Common myeloid progenitor, CD34-positive (primary cell): ENCODE results near the gene SLC16A9.
"Not testable (repeated sequence)": the region's sequence is repeated elsewhere in the genome, so short reads cannot be mapped to it uniquely, and the experiment has no call there.

Experiments used
- CTCF ChIA-PET: fragments of 350-600 bp; sonication (Branson Sonifier 250); formaldehyde crosslinking; loops from one replicate; lab custom pipeline; 2021; ENCODE audit warnings: antibody characterized with exemption; lab: Charles Lee
- POLR2A ChIA-PET: fragments of 350-600 bp; sonication (Branson Sonifier 250); formaldehyde crosslinking; loops from one replicate; lab custom pipeline; 2021; ENCODE audit warnings: antibody characterized with exemption; lab: Charles Lee
- DNase-seq, 3 donors: peaks; one replicate each; pipeline versions ENCODE4 v3.0.0 to v3.0.0-alpha.2; 2013
- H3K27ac ChIP-seq, 2 experiments: 1 replicate in 1 of 2; 2 replicates in 1 of 2; pipeline ENCODE4 v1.7.0; 2013; ENCODE audit warnings: inconsistent platforms in 2 of 2, low read length in 2 of 2, mild to moderate bottlenecking in 2 of 2, low read depth in 1 of 2, moderate library complexity in 1 of 2; ENCODE audit not compliant: severe bottlenecking in 2 of 2, insufficient read depth in 1 of 2, poor library complexity in 1 of 2
- H3K27me3 ChIP-seq, 5 experiments: replicated peaks in 2 of 5; 1 replicate in 3 of 5; 2 replicates in 2 of 5; pipeline versions ENCODE4 v1.6.1 to v1.7.0; 2013; ENCODE audit warnings: low read length in 4 of 5, mild to moderate bottlenecking in 2 of 5, moderate library complexity in 2 of 5, inconsistent platforms in 1 of 5; ENCODE audit not compliant: insufficient read depth in 5 of 5, control insufficient read depth in 4 of 5
- H3K36me3 ChIP-seq, 4 experiments: 1 replicate in 2 of 4; 2 replicates in 2 of 4; pipeline versions ENCODE4 v1.6.1 to v1.7.0; 2013; ENCODE audit warnings: low read length in 3 of 4, control low read depth in 1 of 4, mild to moderate bottlenecking in 1 of 4; ENCODE audit not compliant: control insufficient read depth in 4 of 4, insufficient read depth in 4 of 4
- H3K4me1 ChIP-seq, 4 experiments: 1 replicate in 3 of 4; 2 replicates in 1 of 4; pipeline versions ENCODE4 v1.6.1 to v1.7.1; 2013; ENCODE audit warnings: low read length in 3 of 4, mild to moderate bottlenecking in 3 of 4, control low read depth in 1 of 4, inconsistent platforms in 1 of 4, moderate library complexity in 1 of 4; ENCODE audit not compliant: control insufficient read depth in 4 of 4, insufficient read depth in 4 of 4; ENCODE audit errors: control extremely low read depth in 1 of 4
- H3K4me3 ChIP-seq, 7 experiments: 1 replicate in 4 of 7; 2 replicates in 3 of 7; pipeline versions ENCODE4 v1.5.1 to v1.7.0; 2013; ENCODE audit warnings: mild to moderate bottlenecking in 7 of 7, low read length in 6 of 7, moderate library complexity in 6 of 7, inconsistent platforms in 2 of 7, low read depth in 2 of 7, control low read depth in 1 of 7; ENCODE audit not compliant: insufficient read depth in 4 of 7, control insufficient read depth in 1 of 7; ENCODE audit errors: extremely low read depth in 1 of 7
- H3K9me3 ChIP-seq, 5 experiments: 1 replicate in 4 of 5; 2 replicates in 1 of 5; pipeline versions ENCODE4 v1.6.1 to v1.7.1; 2013; ENCODE audit warnings: low read length in 4 of 5, mild to moderate bottlenecking in 2 of 5, inconsistent platforms in 1 of 5, low read depth in 1 of 5, moderate library complexity in 1 of 5; ENCODE audit not compliant: control insufficient read depth in 4 of 5, insufficient read depth in 2 of 5; ENCODE audit errors: control extremely low read depth in 1 of 5
- WGBS: methylation state at CpG from one replicate; pipeline ENCODE4 v1.1.5; 2013; ENCODE audit not compliant: insufficient coverage; 5-methylcytosine and 5-hydroxymethylcytosine counted together

Gene SLC16A9

DNA sequence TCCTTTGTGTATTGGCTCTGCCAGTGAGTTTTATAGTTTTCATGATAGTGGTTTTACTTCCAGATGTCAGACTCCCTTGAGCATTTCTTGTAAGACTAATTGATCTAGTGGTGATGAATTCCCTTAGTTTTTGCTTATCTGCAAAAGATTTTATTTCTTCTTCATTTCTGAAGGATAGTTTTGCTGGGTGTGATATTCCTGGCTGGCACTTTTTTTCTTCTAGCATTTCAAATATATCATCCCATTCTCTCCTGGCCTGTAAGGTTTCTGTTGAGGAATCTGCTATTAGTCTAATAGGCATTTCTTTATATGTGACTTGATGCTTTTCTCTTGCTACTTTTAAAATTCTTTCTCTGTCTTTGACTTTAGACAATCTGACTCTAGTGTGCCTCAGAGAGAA, 64.8 kb downstream of the SLC16A9 start:
- CTCF ChIA-PET: no interaction called here
- no peaks in the 10 kb centered on the region for H3K27me3 ChIP-seq

DNA sequence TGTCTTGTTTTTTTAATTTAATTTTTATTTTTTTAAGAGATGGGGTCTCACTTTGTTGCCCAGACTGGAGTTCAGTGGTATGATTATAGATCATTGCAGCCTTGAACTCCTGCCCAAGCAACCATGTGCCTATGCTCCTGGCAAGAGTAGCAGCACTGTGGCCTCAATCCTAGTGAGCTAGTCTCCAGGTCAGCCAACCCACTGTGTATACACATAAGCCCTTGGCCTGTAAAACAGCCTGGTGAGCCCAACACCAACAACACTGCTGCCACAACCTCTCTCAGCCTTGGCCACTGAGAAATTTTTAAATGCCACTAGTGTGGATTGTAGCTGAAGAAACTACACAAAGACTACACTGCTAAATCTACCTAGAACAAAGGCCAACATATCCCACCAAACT, 68.0 kb downstream of the SLC16A9 start:
- DNase-seq, POLR2A ChIA-PET, CTCF ChIA-PET: not testable (repeated sequence)

More for the DNA sequence above, 64.8 kb downstream of the SLC16A9 start:
- Histone ChIP-seq H3K27ac (no peak overlapping the region), H3K36me3 (no peaks in the 10 kb centered on the region), H3K9me3 (peaks cover 1 to 24% (median 6%) of the 10 kb centered on the region in 5 experiments), H3K4me3 (no peak overlapping the region), H3K4me1 (no peaks in the 10 kb centered on the region)
- DNase-seq: no peak
- POLR2A ChIA-PET: no interaction called here

DNA sequence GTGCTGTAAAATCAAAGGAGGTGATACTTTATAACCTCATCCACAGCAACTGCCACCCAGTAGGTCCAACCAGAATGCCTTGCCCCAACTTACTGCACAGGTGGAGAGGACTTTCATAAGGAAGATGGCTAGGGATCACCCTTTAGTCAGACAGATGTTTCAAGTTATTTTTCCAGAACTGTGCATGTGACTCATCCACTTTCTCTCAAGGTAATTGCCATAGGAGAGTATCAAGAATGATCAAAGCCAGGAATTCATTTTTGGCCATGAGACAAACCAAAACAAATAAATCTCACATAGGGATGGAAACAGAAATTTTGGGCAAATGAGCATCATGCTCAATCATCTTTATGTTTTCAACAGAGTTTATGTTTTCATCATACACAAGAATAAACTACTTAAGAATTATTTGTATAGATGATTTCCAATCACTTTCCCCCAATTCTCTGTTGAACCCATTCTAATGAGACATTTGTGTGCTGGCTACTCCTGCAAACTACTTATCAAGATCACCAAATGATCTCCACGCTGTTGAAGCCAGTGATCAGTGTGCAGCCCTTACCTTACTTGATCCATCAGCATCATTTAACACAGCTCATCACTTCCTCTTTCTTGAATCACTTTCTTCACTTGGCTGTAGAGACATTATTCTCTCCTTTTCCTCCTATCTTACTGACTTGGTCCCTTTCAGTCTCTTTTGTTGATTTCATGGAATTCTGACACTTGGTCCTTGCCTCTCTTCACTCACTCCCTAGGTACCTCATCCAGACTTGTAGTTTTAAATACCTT, 74.0 kb downstream of the SLC16A9 start:
- Histone ChIP-seq H3K27me3 (no peaks in the 10 kb centered on the region), H3K9me3 (peaks cover 0 to 4% (median 0%) of the 10 kb centered on the region in 5 experiments), H3K4me3 (no peak overlapping the region), H3K36me3 (no peaks in the 10 kb centered on the region), H3K27ac (no peak overlapping the region), H3K4me1 (no peaks in the 10 kb centered on the region)
- ChIA-PET CTCF (interaction anchor here (1.8 to 15.1 kb wide), 2 partner anchors 10 to 171 kb away, joined by 14 to 183 read pairs; no protein-coding TSS in a partner anchor), POLR2A (no interaction called here)
- peak in 2 of 3 donors; percentile 10 to 13 for DNase-seq
- 100% methylated on average over 1 of the region's 1 CpG for WGBS

More for the DNA sequence above, 68.0 kb downstream of the SLC16A9 start:
- not testable (repeated sequence) for H3K36me3 ChIP-seq, H3K4me3 ChIP-seq, H3K4me1 ChIP-seq, H3K27ac ChIP-seq, H3K27me3 ChIP-seq
- H3K9me3 ChIP-seq: peaks cover 1 to 27% (median 6%) of the 10 kb centered on the region in 5 experiments

DNA sequence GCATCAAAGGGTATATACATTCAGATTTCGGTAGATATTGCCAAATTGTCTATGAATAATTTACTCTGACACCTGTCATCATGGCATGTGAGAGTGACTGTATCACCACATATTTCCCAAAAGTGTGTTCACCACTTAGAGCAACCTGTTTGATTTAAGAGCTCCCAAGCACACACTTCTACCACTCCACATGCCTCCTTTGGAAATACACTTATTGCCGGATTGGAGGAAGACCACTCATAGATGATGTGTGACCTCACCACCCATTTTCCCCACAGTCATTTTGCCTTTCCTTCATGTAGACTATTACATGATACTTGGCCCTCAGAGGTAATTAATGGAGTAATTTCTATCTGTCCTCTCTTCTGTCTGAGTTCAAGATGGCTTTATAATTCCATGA, 75.5 kb downstream of the SLC16A9 start:
- WGBS: 100% methylated on average over 1 of the region's 2 CpGs
- CTCF ChIA-PET: interaction anchor here (1.7 to 15.1 kb wide), 3 partner anchors 8 to 172 kb away, joined by 5 to 183 read pairs (median 14); no protein-coding TSS in a partner anchor
- POLR2A ChIA-PET: no interaction called here
- Histone ChIP-seq H3K4me3 (no peak overlapping the region), H3K4me1 (no peaks in the 10 kb centered on the region), H3K27me3 (no peaks in the 10 kb centered on the region), H3K9me3 (peaks cover 0 to 4% (median 0%) of the 10 kb centered on the region in 5 experiments), H3K36me3 (no peaks in the 10 kb centered on the region), H3K27ac (no peak overlapping the region)
- no peak for DNase-seq

DNA sequence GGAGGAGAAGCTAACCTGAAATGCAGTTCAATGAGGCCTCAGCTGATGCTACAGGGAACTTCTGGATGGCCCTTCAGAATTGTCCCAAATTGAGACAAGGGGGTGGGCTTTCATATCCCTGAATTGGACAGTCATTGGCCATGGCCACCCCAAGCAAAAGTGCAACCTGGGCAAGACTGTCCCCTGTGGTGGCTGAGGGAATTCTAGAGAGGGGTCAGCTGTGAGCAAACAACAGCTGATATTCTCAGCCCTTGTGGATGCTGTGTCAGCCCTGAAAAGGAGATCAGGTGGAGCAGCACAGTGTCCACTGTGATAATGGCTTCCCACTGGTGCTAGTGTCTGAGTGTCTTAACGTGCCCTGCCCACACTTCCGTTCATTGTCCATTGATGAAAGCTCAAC, 76.6 kb downstream of the SLC16A9 start:
- H3K36me3 ChIP-seq: no peaks in the 10 kb centered on the region
- H3K4me3 ChIP-seq: no peak overlapping the region
- H3K27me3 ChIP-seq: no peaks in the 10 kb centered on the region
- H3K9me3 ChIP-seq: peaks cover 0 to 2% (median 0%) of the 10 kb centered on the region in 5 experiments
- H3K4me1 ChIP-seq: no peaks in the 10 kb centered on the region
- WGBS: 100% methylated on average over 1 of the region's 2 CpGs
- ChIA-PET POLR2A (no interaction called here), CTCF (interaction anchor here (1.2 to 15.1 kb wide), 4 partner anchors 66 to 273 kb away, joined by 3 to 183 read pairs (median 3); partner anchors contain the start of gene CCDC6)
- H3K27ac ChIP-seq: no peak overlapping the region
- DNase-seq: no peak

DNA sequence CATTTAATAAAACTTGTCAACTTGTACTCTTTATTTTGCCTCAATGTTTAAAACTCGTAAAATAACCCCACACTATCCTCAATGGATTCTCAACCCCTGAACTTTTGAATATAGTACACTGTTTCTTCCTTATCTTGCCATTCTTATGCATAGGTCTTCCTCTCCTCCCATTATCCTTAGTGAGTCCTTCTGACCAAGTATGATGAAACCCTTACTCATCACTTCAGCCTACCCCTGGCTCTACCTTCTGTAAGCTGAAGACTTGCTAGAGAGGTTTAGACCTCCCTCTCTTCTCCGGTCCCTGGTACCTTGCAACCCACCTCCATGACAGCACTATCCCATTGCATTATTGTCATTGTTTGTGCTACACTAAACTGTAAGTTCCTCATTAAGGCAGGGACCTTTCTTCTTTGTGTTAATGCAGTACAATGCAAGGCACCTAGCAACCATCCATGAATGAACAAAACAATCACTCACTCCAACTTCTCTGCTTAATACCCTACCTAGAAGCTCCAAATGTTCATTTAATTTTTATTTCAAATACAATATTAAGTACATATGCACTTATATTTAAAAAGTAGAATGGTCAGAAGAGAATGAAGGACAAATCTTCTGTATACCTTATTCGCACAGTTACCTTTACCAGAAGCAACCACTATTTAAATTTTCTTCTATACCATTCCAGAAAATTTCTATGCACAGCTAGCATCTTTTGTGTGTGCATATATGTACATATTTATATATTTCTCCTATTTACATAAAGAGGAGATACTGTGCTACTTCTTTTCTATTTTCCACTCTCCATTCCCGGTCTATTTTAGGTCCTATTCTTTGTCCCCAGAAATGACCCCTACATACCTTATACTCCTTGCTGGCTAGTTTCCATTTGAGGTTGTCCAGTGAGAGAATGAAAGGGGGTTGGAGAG, 77.5 kb downstream of the SLC16A9 start:
- Histone ChIP-seq H3K9me3 (no peaks in the 10 kb centered on the region), H3K4me1 (no peaks in the 10 kb centered on the region), H3K27ac (no peak overlapping the region), H3K27me3 (no peaks in the 10 kb centered on the region), H3K4me3 (no peak overlapping the region), H3K36me3 (no peaks in the 10 kb centered on the region)
- ChIA-PET CTCF (interaction anchor here (1.2 to 15.1 kb wide), 4 partner anchors 67 to 274 kb away, joined by 3 to 183 read pairs (median 3); partner anchors contain the start of gene CCDC6), POLR2A (no interaction called here)
- 90% methylated on average over 1 of the region's 4 CpGs for WGBS
- DNase-seq: no peak
